ENCODE data around the gene PAX1. TPM values are rescaled to one million over a fixed set of nuclear protein-coding genes. Genes with fewer than 3 reads are reported as not detected.

Gene PAX1
- total and polyA plus RNA-seq, 9 of the 15 experiments (the other 6 are each of a cell fraction or from before 2014, with no cell fraction given): not detected

DNA sequence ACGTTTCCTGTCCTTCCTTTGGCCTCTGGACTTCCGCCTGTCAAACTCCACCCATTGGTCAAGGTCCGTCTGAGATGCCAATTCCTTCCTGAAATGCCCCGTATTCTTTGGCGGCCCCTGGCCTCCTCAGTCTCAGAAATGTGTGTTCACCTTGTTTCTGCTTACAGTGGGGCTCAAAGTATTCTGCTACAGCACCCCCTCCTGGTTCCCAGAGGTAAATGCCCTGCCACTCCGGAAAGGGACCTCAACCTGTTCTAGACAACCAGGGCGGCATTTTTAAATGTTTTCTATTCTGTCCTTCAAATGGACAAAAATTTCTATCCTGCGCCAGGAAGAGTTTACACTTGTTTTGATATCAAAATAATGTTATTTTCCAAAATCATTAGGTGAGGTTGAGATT is 12.1 kb upstream of the PAX1 start (continued):
- no peak for TF ChIP-seq TFE3 (CRISPR knock-in tag; IDR thresholded peaks at IDR 0.05)
- no peak for TF ChIP-seq SP1 (CRISPR knock-in tag; IDR thresholded peaks at IDR 0.05)
- no peak for TF ChIP-seq FOXM1 (IDR thresholded peaks at IDR 0.05; ENCODE audit: low read depth)
- no peak for TF ChIP-seq FOXM1 (CRISPR knock-in tag; IDR thresholded peaks at IDR 0.05; ENCODE audit: low read depth)
- no peak for TF ChIP-seq ARID3A (IDR thresholded peaks at IDR 0.05; ENCODE audit: borderline replicate concordance, low read depth, low read length)
- TF ChIP-seq ZNF584 (CRISPR knock-in tag; IDR thresholded peaks at IDR 0.05; ENCODE audit: low read depth): no peak
- no peak for TF ChIP-seq NFIX (CRISPR knock-in tag; IDR thresholded peaks at IDR 0.05; ENCODE audit: low read depth)
- TF ChIP-seq GATAD2B (IDR thresholded peaks at IDR 0.05; ENCODE audit: borderline replicate concordance): no peak
- no peak for TF ChIP-seq ZNF217 (CRISPR knock-in tag; IDR thresholded peaks at IDR 0.05)
- TF ChIP-seq POLR2G (IDR thresholded peaks at IDR 0.05; ENCODE audit: low read depth, low read length): no peak
- TF ChIP-seq, protein P1, sequence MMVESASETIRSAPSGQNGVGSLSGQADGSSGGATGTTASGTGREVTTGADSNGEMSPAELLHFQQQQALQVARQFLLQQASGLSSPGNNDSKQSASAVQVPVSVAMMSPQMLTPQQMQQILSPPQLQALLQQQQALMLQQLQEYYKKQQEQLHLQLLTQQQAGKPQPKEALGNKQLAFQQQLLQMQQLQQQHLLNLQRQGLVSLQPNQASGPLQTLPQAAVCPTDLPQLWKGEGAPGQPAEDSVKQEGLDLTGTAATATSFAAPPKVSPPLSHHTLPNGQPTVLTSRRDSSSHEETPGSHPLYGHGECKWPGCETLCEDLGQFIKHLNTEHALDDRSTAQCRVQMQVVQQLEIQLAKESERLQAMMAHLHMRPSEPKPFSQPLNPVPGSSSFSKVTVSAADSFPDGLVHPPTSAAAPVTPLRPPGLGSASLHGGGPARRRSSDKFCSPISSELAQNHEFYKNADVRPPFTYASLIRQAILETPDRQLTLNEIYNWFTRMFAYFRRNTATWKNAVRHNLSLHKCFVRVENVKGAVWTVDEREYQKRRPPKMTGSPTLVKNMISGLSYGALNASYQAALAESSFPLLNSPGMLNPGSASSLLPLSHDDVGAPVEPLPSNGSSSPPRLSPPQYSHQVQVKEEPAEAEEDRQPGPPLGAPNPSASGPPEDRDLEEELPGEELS (CRISPR knock-in tag; IDR thresholded peaks at IDR 0.05; ENCODE audit: borderline replicate concordance): no peak
- TF ChIP-seq TCF3 (CRISPR knock-in tag; IDR thresholded peaks at IDR 0.05): no peak
- no peak for TF ChIP-seq PHF8 (IDR thresholded peaks at IDR 0.05; ENCODE audit: borderline replicate concordance, low read length)
- no peak for TF ChIP-seq MTA2 (IDR thresholded peaks at IDR 0.05; ENCODE audit: low read depth)
- peak; percentile 52 to 59 for TF ChIP-seq RAD21 (CRISPR knock-in tag; conservative IDR thresholded peaks at IDR 0.05 in 1 of 2, IDR thresholded peaks at IDR 0.05 in 1 of 2)
- TF ChIP-seq HNRNPLL (IDR thresholded peaks at IDR 0.05; ENCODE audit: low read depth, low read length, poor library complexity, severe bottlenecking): no peak
- no peak for TF ChIP-seq ZNF655 (CRISPR knock-in tag; IDR thresholded peaks at IDR 0.05)
